GM19240 (cell line): ENCODE measurements around the gene DYSF.
"Not testable (repeated sequence)": the region's sequence is repeated elsewhere in the genome, so short reads cannot be mapped to it uniquely, and the experiment has no call there.

Experiments
- DNase-seq: peaks from one replicate; pipeline ENCODE4 v3.0.0; 2011; ENCODE audit warnings: low spot score; ENCODE audit not compliant: insufficient read length

DYSF gene

GRCh38 chr2:71635798-71636197 lies 182.4 kb downstream of the DYSF start:
- DNase-seq, result no peak

GRCh38 chr2:71637168-71637567 lies 183.8 kb downstream of the DYSF start:
- DNase-seq, result no peak

- DNase-seq, result no peak
Measured at GRCh38 chr2:71637736-71638135, 184.4 kb downstream of the DYSF start.

GRCh38 chr2:71639735-71640134 lies 186.4 kb downstream of the DYSF start:
- no peak for DNase-seq

GRCh38 chr2:71640489-71640888 lies 187.1 kb downstream of the DYSF start:
- DNase-seq, result no peak

- no peak for DNase-seq
Measured at GRCh38 chr2:71643674-71644357, 190.5 kb downstream of the DYSF start.

- DNase-seq, result no peak
Measured at GRCh38 chr2:71646028-71646427, 192.7 kb downstream of the DYSF start.

- DNase-seq, result no peak
Measured at GRCh38 chr2:71647356-71647755, 194.0 kb downstream of the DYSF start.

- no peak for DNase-seq
Measured at GRCh38 chr2:71655498-71655897, 202.1 kb downstream of the DYSF start.

GRCh38 chr2:71658256-71658655 lies 204.9 kb downstream of the DYSF start:
- DNase-seq, result not testable (repeated sequence)

- DNase-seq, result no peak
Measured at GRCh38 chr2:71658771-71659170, 205.4 kb downstream of the DYSF start.

- no peak for DNase-seq
Measured at GRCh38 chr2:71659868-71660518, 206.6 kb downstream of the DYSF start.

GRCh38 chr2:71661782-71662181 lies 208.4 kb downstream of the DYSF start:
- no peak for DNase-seq

GRCh38 chr2:71662665-71663394 lies 209.5 kb downstream of the DYSF start:
- no peak for DNase-seq

- DNase-seq, result no peak
Measured at GRCh38 chr2:71664161-71664560, 210.8 kb downstream of the DYSF start.

- no peak for DNase-seq
Measured at GRCh38 chr2:71665168-71666093, 212.1 kb downstream of the DYSF start.

GRCh38 chr2:71666094-71666474 lies 212.7 kb downstream of the DYSF start:
- no peak for DNase-seq

GRCh38 chr2:71667256-71668182 lies 214.2 kb downstream of the DYSF start:
- no peak for DNase-seq

GRCh38 chr2:71668326-71669057 lies 215.1 kb downstream of the DYSF start:
- no peak for DNase-seq

- DNase-seq, result no peak
Measured at GRCh38 chr2:71669058-71669456, 215.7 kb downstream of the DYSF start.
